ENCODE results near the gene VMAC.

VMAC gene

DNA sequence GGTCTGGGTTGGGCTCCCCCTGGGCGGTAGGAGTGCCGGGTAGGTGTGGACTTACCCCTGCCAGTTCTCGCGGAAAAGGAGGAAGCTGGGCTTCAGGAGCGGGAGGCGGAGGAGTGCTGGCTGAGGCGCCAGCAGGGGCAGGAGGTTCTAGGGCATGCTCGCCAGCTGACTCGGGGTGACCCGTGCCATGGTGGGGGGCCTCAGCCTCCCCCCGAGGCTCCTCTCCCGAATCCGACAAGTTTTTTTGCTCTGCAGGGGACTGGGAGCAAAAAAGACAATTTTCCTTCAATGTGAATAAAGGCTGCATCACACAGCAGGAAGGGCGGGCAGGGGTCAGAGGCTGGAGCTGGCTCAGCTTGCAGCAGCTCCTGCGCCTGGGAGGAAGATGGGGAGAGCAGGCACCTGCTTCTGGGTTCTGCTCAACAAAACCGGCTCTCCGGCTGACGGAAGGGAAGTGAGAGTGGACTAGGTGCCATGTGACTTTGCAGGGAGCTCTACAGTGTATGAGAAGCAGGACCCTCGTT is 46.7 kb downstream of the VMAC start:
- Histone ChIP-seq H3K9ac (ENCODE audit: low read depth, low read length) (no peak overlapping the region), H3K27me3 (ENCODE audit: insufficient read depth, low read length, poor library complexity) (no peaks in the 10 kb centered on the region), H2AFZ (ENCODE audit: low read depth, low read length) (no peak overlapping the region), H3K4me1 (ENCODE audit: insufficient read depth, low read length) (peaks cover 32% of the 10 kb centered on the region), H3K4me3 (ENCODE audit: low read depth in 1 of 2, low read length in 2 of 2) (no peak overlapping the region), H3K79me2 (ENCODE audit: insufficient read depth, low read length) (peaks cover 100% of the 10 kb centered on the region), H3K9me3 (ENCODE audit: insufficient read depth, low read length, severe bottlenecking) (no peaks in the 10 kb centered on the region), H4K20me1 (ENCODE audit: insufficient read depth, low read length) (peaks cover 95% of the 10 kb centered on the region), H3K27ac (ENCODE audit: low read length) (no peak overlapping the region), H3K36me3 (ENCODE audit: insufficient read depth, low read length) (peaks cover 49% of the 10 kb centered on the region), H3K4me2 (ENCODE audit: insufficient read depth, low read length) (no peak overlapping the region)
- ATAC-seq (ENCODE audit: insufficient read depth, low read depth) (no peak), DNase-seq (no peak)
- TF ChIP-seq, protein P1, sequence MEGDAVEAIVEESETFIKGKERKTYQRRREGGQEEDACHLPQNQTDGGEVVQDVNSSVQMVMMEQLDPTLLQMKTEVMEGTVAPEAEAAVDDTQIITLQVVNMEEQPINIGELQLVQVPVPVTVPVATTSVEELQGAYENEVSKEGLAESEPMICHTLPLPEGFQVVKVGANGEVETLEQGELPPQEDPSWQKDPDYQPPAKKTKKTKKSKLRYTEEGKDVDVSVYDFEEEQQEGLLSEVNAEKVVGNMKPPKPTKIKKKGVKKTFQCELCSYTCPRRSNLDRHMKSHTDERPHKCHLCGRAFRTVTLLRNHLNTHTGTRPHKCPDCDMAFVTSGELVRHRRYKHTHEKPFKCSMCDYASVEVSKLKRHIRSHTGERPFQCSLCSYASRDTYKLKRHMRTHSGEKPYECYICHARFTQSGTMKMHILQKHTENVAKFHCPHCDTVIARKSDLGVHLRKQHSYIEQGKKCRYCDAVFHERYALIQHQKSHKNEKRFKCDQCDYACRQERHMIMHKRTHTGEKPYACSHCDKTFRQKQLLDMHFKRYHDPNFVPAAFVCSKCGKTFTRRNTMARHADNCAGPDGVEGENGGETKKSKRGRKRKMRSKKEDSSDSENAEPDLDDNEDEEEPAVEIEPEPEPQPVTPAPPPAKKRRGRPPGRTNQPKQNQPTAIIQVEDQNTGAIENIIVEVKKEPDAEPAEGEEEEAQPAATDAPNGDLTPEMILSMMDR (IDR thresholded peaks at IDR 0.05; ENCODE audit: borderline replicate concordance, extremely low read depth, low read length, poor library complexity, severe bottlenecking), result no peak
- TF ChIP-seq EZH2 (IDR thresholded peaks at IDR 0.05; ENCODE audit: borderline replicate concordance, low read depth, low read length, severe bottlenecking), result no peak

DNA sequence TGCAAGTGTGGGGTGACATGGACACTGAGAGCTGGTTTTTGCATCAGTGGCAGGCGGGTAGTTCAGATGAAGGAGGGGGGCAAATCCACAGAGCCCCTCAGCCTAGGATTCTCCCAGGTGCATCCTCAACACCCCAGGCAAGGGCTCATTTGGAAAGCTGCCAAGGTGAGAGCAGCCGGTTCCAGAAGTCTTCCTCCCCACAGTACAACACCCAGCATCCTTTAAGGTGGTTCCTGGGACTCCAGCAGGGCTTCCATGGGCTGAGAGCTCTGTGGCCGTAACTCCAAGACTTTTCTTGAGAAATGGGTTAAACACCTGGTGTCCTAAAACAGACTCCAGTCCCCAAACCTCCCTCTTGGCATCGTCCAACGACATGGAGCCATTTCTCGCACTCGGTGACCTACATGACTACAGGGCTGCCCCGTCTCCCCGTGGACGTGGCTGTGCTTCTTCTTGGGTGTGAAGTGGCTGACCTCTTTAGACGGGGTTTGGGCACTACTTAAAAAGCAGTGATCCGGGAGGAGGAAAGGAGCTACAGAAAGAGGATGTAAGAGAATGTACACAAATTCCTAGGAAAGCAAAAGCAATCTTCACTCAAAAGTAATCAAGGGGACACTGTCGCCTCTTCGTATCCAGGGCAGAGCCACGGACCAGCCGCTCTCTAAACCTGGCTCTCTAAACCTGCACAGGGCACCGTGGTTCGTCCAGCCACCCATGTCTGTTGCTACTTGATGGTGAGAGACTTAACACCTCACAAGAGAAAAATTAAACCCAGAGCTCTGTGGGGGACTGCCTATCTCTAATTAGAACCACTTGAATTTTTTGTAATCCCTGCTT is 47.7 kb downstream of the VMAC start:
- H3K27ac ChIP-seq (ENCODE audit: low read length), result peak overlapping the region; percentile 50

DNA sequence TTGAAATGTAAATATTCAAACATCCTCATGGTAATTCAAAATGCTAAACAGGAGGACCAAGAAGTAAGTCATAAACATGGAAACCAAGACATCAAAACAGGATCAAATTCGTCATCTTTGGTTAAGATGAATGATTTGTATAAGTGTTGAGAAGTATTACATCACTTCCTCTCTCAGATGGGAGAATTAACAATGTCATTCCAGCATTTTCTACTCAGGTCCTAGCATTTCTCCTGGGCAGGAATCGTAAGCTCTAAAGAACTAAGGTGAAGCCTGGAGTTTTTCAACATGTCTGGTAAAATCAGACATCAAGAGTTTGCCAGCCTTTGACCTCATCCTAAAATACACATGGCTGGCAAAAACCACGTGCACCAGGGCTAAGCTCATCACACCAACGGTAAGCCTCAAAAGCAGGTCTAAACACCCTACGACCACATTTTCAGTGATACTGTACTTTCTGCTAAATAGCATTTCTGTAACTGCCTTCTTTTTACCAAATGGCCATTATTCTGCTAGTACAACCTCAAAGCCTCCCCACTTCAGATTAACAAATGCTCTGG is 48.4 kb downstream of the VMAC start:
- H3K27ac ChIP-seq (ENCODE audit: low read length), result peak overlapping the region; percentile 50
- no peaks in the 10 kb centered on the region for H3K27me3 ChIP-seq (ENCODE audit: insufficient read depth, low read length, poor library complexity)
- peaks cover 96% of the 10 kb centered on the region for H4K20me1 ChIP-seq (ENCODE audit: insufficient read depth, low read length)
- no peak overlapping the region for H3K4me2 ChIP-seq (ENCODE audit: insufficient read depth, low read length)
- H3K79me2 ChIP-seq (ENCODE audit: insufficient read depth, low read length), result peaks cover 100% of the 10 kb centered on the region
- no peak for DNase-seq
- no peak overlapping the region for H2AFZ ChIP-seq (ENCODE audit: low read depth, low read length)
- peak; percentile 62; the same call in 2 of the 3 replicates for ATAC-seq (ENCODE audit: insufficient read depth, low read depth)
- peaks cover 42% of the 10 kb centered on the region for H3K36me3 ChIP-seq (ENCODE audit: insufficient read depth, low read length)
- H3K4me3 ChIP-seq (ENCODE audit: low read depth in 1 of 2, low read length in 2 of 2), result no peak overlapping the region
- H3K4me1 ChIP-seq (ENCODE audit: insufficient read depth, low read length), result peaks cover 32% of the 10 kb centered on the region
- no peaks in the 10 kb centered on the region for H3K9me3 ChIP-seq (ENCODE audit: insufficient read depth, low read length, severe bottlenecking)
- H3K9ac ChIP-seq (ENCODE audit: low read depth, low read length), result no peak overlapping the region
- no peak for TF ChIP-seq EZH2 (IDR thresholded peaks at IDR 0.05; ENCODE audit: borderline replicate concordance, low read depth, low read length, severe bottlenecking)

More for the DNA sequence above, 47.7 kb downstream of the VMAC start:
- H3K36me3 ChIP-seq (ENCODE audit: insufficient read depth, low read length), result peaks cover 46% of the 10 kb centered on the region
- no peak overlapping the region for H2AFZ ChIP-seq (ENCODE audit: low read depth, low read length)
- TF ChIP-seq, protein P1 (IDR thresholded peaks at IDR 0.05; ENCODE audit: borderline replicate concordance, extremely low read depth, low read length, poor library complexity, severe bottlenecking), result no peak
- TF ChIP-seq EZH2 (IDR thresholded peaks at IDR 0.05; ENCODE audit: borderline replicate concordance, low read depth, low read length, severe bottlenecking), result no peak
- H4K20me1 ChIP-seq (ENCODE audit: insufficient read depth, low read length), result peaks cover 96% of the 10 kb centered on the region
- no peak for DNase-seq
- H3K4me1 ChIP-seq (ENCODE audit: insufficient read depth, low read length), result peaks cover 32% of the 10 kb centered on the region
- peaks cover 100% of the 10 kb centered on the region for H3K79me2 ChIP-seq (ENCODE audit: insufficient read depth, low read length)
- ATAC-seq (ENCODE audit: insufficient read depth, low read depth), result no peak
- H3K4me3 ChIP-seq (ENCODE audit: low read depth in 1 of 2, low read length in 2 of 2), result no peak overlapping the region
- H3K9ac ChIP-seq (ENCODE audit: low read depth, low read length), result no peak overlapping the region
- no peaks in the 10 kb centered on the region for H3K9me3 ChIP-seq (ENCODE audit: insufficient read depth, low read length, severe bottlenecking)
- no peaks in the 10 kb centered on the region for H3K27me3 ChIP-seq (ENCODE audit: insufficient read depth, low read length, poor library complexity)
- no peak overlapping the region for H3K4me2 ChIP-seq (ENCODE audit: insufficient read depth, low read length)

DNA sequence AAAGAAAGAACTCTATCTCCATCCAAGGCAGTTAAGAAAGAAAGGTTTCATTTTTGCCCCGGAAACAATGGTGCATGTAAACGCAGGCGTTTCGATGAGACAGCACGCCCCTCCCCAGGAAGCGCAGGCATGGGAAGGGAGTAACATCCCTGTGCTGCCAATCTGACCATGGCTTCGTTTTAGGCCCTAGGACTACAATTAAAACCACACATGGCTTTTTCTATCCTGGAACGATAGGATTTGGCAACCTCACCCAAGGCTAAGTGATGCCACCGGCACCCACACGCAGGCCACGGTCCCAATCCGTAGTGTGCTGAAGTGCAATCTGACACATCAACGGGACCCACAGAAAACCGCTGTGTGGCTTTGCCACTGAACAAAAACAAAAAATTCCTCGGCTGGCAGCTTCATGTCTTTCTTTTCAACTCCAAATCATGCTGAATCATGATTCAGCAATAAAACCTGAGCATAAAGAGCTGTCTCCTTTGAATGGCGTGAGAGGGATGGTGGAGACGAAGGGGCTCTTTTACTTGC is 49.1 kb downstream of the VMAC start:
- Histone ChIP-seq H3K9ac (ENCODE audit: low read depth, low read length) (no peak overlapping the region), H3K4me3 (ENCODE audit: low read depth in 1 of 2, low read length in 2 of 2) (no peak overlapping the region), H3K9me3 (ENCODE audit: insufficient read depth, low read length, severe bottlenecking) (no peaks in the 10 kb centered on the region), H3K27me3 (ENCODE audit: insufficient read depth, low read length, poor library complexity) (no peaks in the 10 kb centered on the region), H3K4me2 (ENCODE audit: insufficient read depth, low read length) (no peak overlapping the region; the same call in 1 of the 2 replicates), H3K27ac (ENCODE audit: low read length) (peak overlapping the region; percentile 47), H4K20me1 (ENCODE audit: insufficient read depth, low read length) (peaks cover 99% of the 10 kb centered on the region), H3K36me3 (ENCODE audit: insufficient read depth, low read length) (peaks cover 44% of the 10 kb centered on the region), H2AFZ (ENCODE audit: low read depth, low read length) (no peak overlapping the region), H3K4me1 (ENCODE audit: insufficient read depth, low read length) (peaks cover 32% of the 10 kb centered on the region), H3K79me2 (ENCODE audit: insufficient read depth, low read length) (peaks cover 100% of the 10 kb centered on the region)
- TF ChIP-seq, protein P1 (IDR thresholded peaks at IDR 0.05; ENCODE audit: borderline replicate concordance, extremely low read depth, low read length, poor library complexity, severe bottlenecking), result no peak
- TF ChIP-seq EZH2 (IDR thresholded peaks at IDR 0.05; ENCODE audit: borderline replicate concordance, low read depth, low read length, severe bottlenecking), result no peak
- DNase-seq (no peak), ATAC-seq (ENCODE audit: insufficient read depth, low read depth) (no peak)
